SK-N-SH (cell line): ENCODE measurements around the gene SSTR5. TPM values are rescaled to one million over a fixed set of nuclear protein-coding genes. Genes with fewer than 3 reads are reported as not detected.

Source experiments
- CTCF ChIA-PET: fragments of 300-600, 350-600 bp; formaldehyde crosslinking; extraction: SDS; loops from one replicate; lab custom pipeline; 2021; lab: Yijun Ruan, JAX
- POLR2A ChIA-PET: fragments of 350-600 bp; sonication (Branson Sonifier 250); formaldehyde crosslinking; extraction: SDS; loops from one replicate; lab custom pipeline; 2020; ENCODE audit warnings: antibody characterized with exemption, inconsistent platforms; lab: Yijun Ruan, JAX
- DNase-seq: peaks from one replicate; pipeline ENCODE4 v3.0.0; 2012
- H2AFZ ChIP-seq: fragments of 200-600 bp; sonication (generic); 2 replicates; pipeline ENCODE4 v1.8.1; 2016; ENCODE audit warnings: antibody characterized with exemption, mild to moderate bottlenecking, low read depth
- H3F3A ChIP-seq: fragments of 200-600 bp; sonication (generic); replicated peaks from 2 replicates; pipeline ENCODE3; 2016; ENCODE audit warnings: antibody characterized with exemption, mild to moderate bottlenecking; ENCODE audit not compliant: insufficient read depth
- H3K27ac ChIP-seq, 2 experiments: fragments of 200-500 bp in 1 of 2; fragments of 200-600 bp in 1 of 2; sonication (Bioruptor generic) in 1 of 2; sonication (generic), shearing (Covaris generic) in 1 of 2; 2 replicates each; pipeline versions ENCODE4 v1.5.1 to v1.6.1; 2014 to 2016; ENCODE audit warnings: low read depth in 2 of 2, inconsistent platforms in 1 of 2, low read length in 1 of 2, mild to moderate bottlenecking in 1 of 2, mixed read lengths in 1 of 2
- H3K27me3 ChIP-seq: fragments of 200-600 bp; sonication (generic), shearing (Covaris generic); 2 replicates; pipeline ENCODE4 v1.6.1; 2016; ENCODE audit warnings: mixed run types; ENCODE audit not compliant: insufficient read depth
- H3K36me3 ChIP-seq, 2 experiments: fragments of 200-500 bp in 1 of 2; fragments of 200-600 bp in 1 of 2; sonication (Bioruptor generic) in 1 of 2; sonication (generic) in 1 of 2; replicated peaks in 1 of 2; 2 replicates each; pipeline versions ENCODE3 to v1.5.1; 2014 to 2016; ENCODE audit warnings: low read length in 1 of 2, mild to moderate bottlenecking in 1 of 2; ENCODE audit not compliant: insufficient read depth in 2 of 2, control insufficient read depth in 1 of 2
- H3K4me1 ChIP-seq, 2 experiments: fragments of 200-500 bp in 1 of 2; fragments of 200-600 bp in 1 of 2; sonication (Bioruptor generic) in 1 of 2; sonication (generic), shearing (Covaris generic) in 1 of 2; 2 replicates each; pipeline versions ENCODE4 v1.5.1 to v1.6.1; 2014 to 2016; ENCODE audit warnings: low read depth in 1 of 2, low read length in 1 of 2, mixed run types in 1 of 2; ENCODE audit not compliant: insufficient read depth in 2 of 2, control insufficient read depth in 1 of 2
- H3K4me2 ChIP-seq: fragments of 200-600 bp; sonication (generic), shearing (Covaris generic); 2 replicates; pipeline ENCODE4 v1.6.1; 2017; ENCODE audit warnings: mixed run types
- H3K4me3 ChIP-seq, 2 experiments: fragments of 200-500 bp in 1 of 2; fragments of 200-600 bp in 1 of 2; sonication (Bioruptor generic) in 1 of 2; sonication (generic), shearing (Covaris generic) in 1 of 2; 2 replicates each; pipeline versions ENCODE4 v1.5.1 to v1.8.1; 2014 to 2016; ENCODE audit warnings: low read depth in 2 of 2, inconsistent platforms in 1 of 2, low read length in 1 of 2, mild to moderate bottlenecking in 1 of 2, mixed read lengths in 1 of 2, moderate library complexity in 1 of 2
- H3K79me2 ChIP-seq: fragments of 200-600 bp; sonication (generic); 2 replicates; pipeline ENCODE4 v1.8.1; 2017; ENCODE audit warnings: mild to moderate bottlenecking; ENCODE audit not compliant: insufficient read depth
- H3K9ac ChIP-seq: fragments of 200-600 bp; sonication (generic); 2 replicates; pipeline ENCODE4 v1.6.1; 2017; ENCODE audit warnings: mixed run types
- H3K9me2 ChIP-seq: fragments of 200-600 bp; sonication (generic); 2 replicates; pipeline ENCODE4 v1.6.1; 2017; ENCODE audit warnings: mixed run types
- H3K9me3 ChIP-seq: fragments of 200-600 bp; sonication (generic); 2 replicates; pipeline ENCODE4 v1.6.1; 2017; ENCODE audit warnings: mixed run types, mild to moderate bottlenecking, moderate library complexity
- H4K20me1 ChIP-seq: fragments of 200-600 bp; sonication (generic); 2 replicates; pipeline ENCODE4 v1.6.1; 2017; ENCODE audit warnings: mild to moderate bottlenecking, mixed run types; ENCODE audit not compliant: insufficient read depth
- CTCF ChIP-seq: fragments of 200-600 bp; sonication (generic); IDR thresholded peaks from 2 replicates; pipeline ENCODE4 v1.6.1; 2017; ENCODE audit warnings: antibody characterized with exemption, mild to moderate bottlenecking, moderate library complexity
- EP300 ChIP-seq, 2 experiments: IDR thresholded peaks; 2 replicates each; pipeline versions ENCODE4 v1.4.0 to v1.6.1; 2012; ENCODE audit warnings: borderline replicate concordance in 1 of 2, low read depth in 1 of 2, low read length in 1 of 2
- EZH2phosphoT487 ChIP-seq: fragments of 200-600 bp; sonication (generic); IDR thresholded peaks from 2 replicates; pipeline ENCODE4 v1.6.1; 2017; ENCODE audit warnings: low read depth, mixed run types, mild to moderate bottlenecking, antibody characterized with exemption, moderate library complexity, borderline replicate concordance
- FOSL2 ChIP-seq: IDR thresholded peaks from 2 replicates; pipeline ENCODE4 v1.4.0; 2012; ENCODE audit warnings: low read depth, mild to moderate bottlenecking, moderate library complexity, borderline replicate concordance
- FOXJ3 ChIP-seq: sonication (generic); formaldehyde crosslinking; IDR thresholded peaks from 2 replicates; pipeline ENCODE4 v1.5.1; 2020; ENCODE audit warnings: mild to moderate bottlenecking, missing genetic modification reagents
- GABPA ChIP-seq: IDR thresholded peaks from 2 replicates; pipeline ENCODE4 v1.4.0; 2012; ENCODE audit warnings: low read depth, mild to moderate bottlenecking
- MAX ChIP-seq: IDR thresholded peaks from 2 replicates; pipeline ENCODE4 v1.4.0; 2012; ENCODE audit warnings: low read depth
- MXI1 ChIP-seq: IDR thresholded peaks from 2 replicates; pipeline ENCODE4 v1.6.1; 2012; ENCODE audit warnings: mild to moderate bottlenecking, low read depth, low read length, improper control_type of control experiment
- RAD21 ChIP-seq: IDR thresholded peaks from 2 replicates; pipeline ENCODE4 v1.6.1; 2012; ENCODE audit warnings: mild to moderate bottlenecking, low read length
- SMC3 ChIP-seq: IDR thresholded peaks from 2 replicates; pipeline ENCODE4 v1.6.1; 2012; ENCODE audit warnings: low read depth, low read length, improper control_type of control experiment
- USF1 ChIP-seq: IDR thresholded peaks from 2 replicates; pipeline ENCODE4 v1.4.0; 2012; ENCODE audit warnings: low read depth, borderline replicate concordance
- USF2 ChIP-seq: fragments of 150-350 bp; IDR thresholded peaks from 2 replicates; pipeline ENCODE4 v1.6.1; 2017; ENCODE audit warnings: antibody characterized with exemption, low read length, low read depth, borderline replicate concordance
- WGBS: methylation state at CpG from one replicate; pipeline ENCODE4 v1.1.6; 2017; ENCODE audit warnings: low lambda C conversion rate; 5-methylcytosine and 5-hydroxymethylcytosine counted together
- polyA plus RNA-seq, 3 experiments: library from polyadenylated mRNA; depleted of rRNA; stranded (reverse); fragments of >200 nt; gene quantifications; 2 replicates each; pipeline ENCODE4 v1.2.3, GENCODE V29; 2012

Gene SSTR5
- polyA plus RNA-seq, 1 of the 3 experiments (the other 2 are of a cell fraction): not detected

- H4K20me1 ChIP-seq: peaks cover 20% of the 10 kb centered on the region
- no peak overlapping the region for H3K4me3 ChIP-seq
- H3K9me3 ChIP-seq: no peaks in the 10 kb centered on the region
- H3K4me1 ChIP-seq: no peaks in the 10 kb centered on the region; a peak in 1 of 4 replicates
- ChIA-PET POLR2A (no interaction called here), CTCF (interaction anchor here (0.6 to 1.9 kb wide), 18 partner anchors 9 to 393 kb away, joined by 3 to 14 read pairs (median 4); no protein-coding TSS in a partner anchor)
- H3K79me2 ChIP-seq: no peaks in the 10 kb centered on the region
- no peaks in the 10 kb centered on the region for H3F3A ChIP-seq
- no peaks in the 10 kb centered on the region for H3K36me3 ChIP-seq
- H2AFZ ChIP-seq: no peak overlapping the region
- WGBS: 34% methylated on average over 6 of the region's 11 CpGs
- no peak overlapping the region for H3K27ac ChIP-seq
- H3K9ac ChIP-seq: no peak overlapping the region
- H3K4me2 ChIP-seq: no peak overlapping the region
- peaks cover 81% of the 10 kb centered on the region for H3K27me3 ChIP-seq
- TF ChIP-seq GABPA (no peak), MXI1 (no peak), EP300 (IDR thresholded peaks at IDR 0.05; ENCODE audit: borderline replicate concordance in 1 of 2, low read depth in 1 of 2, low read length in 1 of 2) (no peak), FOSL2 (no peak), MAX (no peak), FOXJ3 (CRISPR knock-in tag) (no peak)
- DNase-seq: no peak
- no peaks in the 10 kb centered on the region for H3K9me2 ChIP-seq
Observed at GRCh38 chr16:1103636-1103980, 31.1 kb downstream of the SSTR5 start.

- WGBS: 0% methylated on average over 11 of the region's 26 CpGs
- Histone ChIP-seq H3F3A (no peaks in the 10 kb centered on the region), H4K20me1 (peaks cover 22% of the 10 kb centered on the region), H3K79me2 (no peaks in the 10 kb centered on the region), H3K9ac (no peak overlapping the region), H3K9me2 (no peaks in the 10 kb centered on the region), H3K27me3 (peaks cover 85% of the 10 kb centered on the region), H3K4me1 (no peaks in the 10 kb centered on the region; a peak in 1 of 4 replicates), H3K4me2 (no peak overlapping the region), H3K36me3 (no peaks in the 10 kb centered on the region), H3K27ac (no peak overlapping the region), H3K9me3 (no peaks in the 10 kb centered on the region), H3K4me3 (no peak overlapping the region), H2AFZ (no peak overlapping the region)
- TF ChIP-seq USF1 (peak; percentile 96), USF2 (peak; percentile 73), MAX (no peak), SMC3 (peak; percentile 87), FOXJ3 (CRISPR knock-in tag) (no peak), CTCF (peak; percentile 75), EZH2phosphoT487 (no peak), RAD21 (peak; percentile 86)
- CTCF ChIA-PET: interaction anchor here (0.7 to 1.1 kb wide), 17 partner anchors 9 to 294 kb away, joined by 3 to 8 read pairs (median 4); partner anchors contain the start of gene SOX8
- POLR2A ChIA-PET: no interaction called here
- peak; percentile 98 for DNase-seq
Observed at GRCh38 chr16:1105888-1106620, 33.5 kb downstream of the SSTR5 start.
